ENCODE data around the gene PAWR.
"Not testable (repeated sequence)": the region's sequence is repeated elsewhere in the genome, so short reads cannot be mapped to it uniquely, and the experiment has no call there.

GRCh38 chr12:79684338-79684737 is 6.4 kb downstream of the PAWR start:
- TF ChIP-seq, protein P1, sequence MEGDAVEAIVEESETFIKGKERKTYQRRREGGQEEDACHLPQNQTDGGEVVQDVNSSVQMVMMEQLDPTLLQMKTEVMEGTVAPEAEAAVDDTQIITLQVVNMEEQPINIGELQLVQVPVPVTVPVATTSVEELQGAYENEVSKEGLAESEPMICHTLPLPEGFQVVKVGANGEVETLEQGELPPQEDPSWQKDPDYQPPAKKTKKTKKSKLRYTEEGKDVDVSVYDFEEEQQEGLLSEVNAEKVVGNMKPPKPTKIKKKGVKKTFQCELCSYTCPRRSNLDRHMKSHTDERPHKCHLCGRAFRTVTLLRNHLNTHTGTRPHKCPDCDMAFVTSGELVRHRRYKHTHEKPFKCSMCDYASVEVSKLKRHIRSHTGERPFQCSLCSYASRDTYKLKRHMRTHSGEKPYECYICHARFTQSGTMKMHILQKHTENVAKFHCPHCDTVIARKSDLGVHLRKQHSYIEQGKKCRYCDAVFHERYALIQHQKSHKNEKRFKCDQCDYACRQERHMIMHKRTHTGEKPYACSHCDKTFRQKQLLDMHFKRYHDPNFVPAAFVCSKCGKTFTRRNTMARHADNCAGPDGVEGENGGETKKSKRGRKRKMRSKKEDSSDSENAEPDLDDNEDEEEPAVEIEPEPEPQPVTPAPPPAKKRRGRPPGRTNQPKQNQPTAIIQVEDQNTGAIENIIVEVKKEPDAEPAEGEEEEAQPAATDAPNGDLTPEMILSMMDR (IDR thresholded peaks at IDR 0.05) = not testable (repeated sequence)
- TF ChIP-seq ZFX (IDR thresholded peaks at IDR 0.05; ENCODE audit: borderline replicate concordance) = not testable (repeated sequence)

All from 22Rv1 (cell line).